Stimulated activated CD4-positive, alpha-beta T cell treated with anti-CD3 and anti-CD28 coated beads, Interleukin-4, amount 100 ng/mL, for 24 hours (primary cell): ENCODE measurements around the gene YTHDF1.
"Not testable (repeated sequence)": the region's sequence is repeated elsewhere in the genome, so short reads cannot be mapped to it uniquely, and the experiment has no call there.

Experiments used
- DNase-seq: peaks from one replicate; pipeline ENCODE4 v3.0.0-alpha.2; 2020

YTHDF1 gene

GRCh38 chr20:63216041-63216848, at the start of gene YTHDF1:
YTHDF1 (minus strand) TSS chr20:63216131; CDS start chr20:63215892, 239 bp downstream.
- DNase-seq = peak; percentile 95

GRCh38 chr20:63264519-63264918, 48.6 kb upstream of the YTHDF1 start:
- DNase-seq = no peak

GRCh38 chr20:63264000-63264399, 48.1 kb upstream of the YTHDF1 start:
- no peak for DNase-seq

- DNase-seq = no peak
Observed at GRCh38 chr20:63262836-63263235, 46.9 kb upstream of the YTHDF1 start.

DNA sequence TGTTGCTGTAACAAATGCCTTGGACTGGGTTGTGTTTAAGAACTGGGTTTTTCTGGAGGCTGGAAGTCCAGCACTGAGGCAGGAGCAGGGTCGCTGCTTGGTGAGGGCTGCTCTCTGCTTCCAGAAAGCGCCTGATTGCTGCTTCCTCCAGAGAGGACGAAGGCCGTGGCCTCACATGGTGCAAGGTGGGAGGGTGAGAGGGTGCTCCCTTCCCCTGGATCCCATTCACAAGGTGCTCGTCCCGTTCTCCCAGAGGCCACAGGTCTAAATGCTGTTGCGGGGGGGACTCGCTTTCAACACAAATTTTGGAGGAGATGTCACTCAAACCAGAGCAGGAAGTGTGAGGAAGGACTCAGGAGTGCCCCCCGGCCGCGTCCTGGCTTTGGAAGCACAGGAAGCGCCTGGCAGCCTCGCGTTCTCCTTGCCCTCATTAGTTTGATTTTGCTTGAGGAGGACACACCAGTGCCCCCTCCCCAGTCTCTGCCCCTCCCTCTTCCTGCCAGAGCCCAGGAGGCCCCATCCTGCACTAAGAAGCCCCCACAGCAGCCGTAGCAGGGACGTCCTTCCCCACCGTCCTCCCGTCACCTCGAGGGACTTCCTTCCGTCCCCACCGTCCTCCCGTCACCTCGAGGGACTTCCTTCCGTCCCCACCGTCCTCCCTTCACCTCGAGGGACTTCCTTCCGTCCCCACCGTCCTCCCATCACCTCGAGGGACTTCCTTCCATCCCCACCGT, 46.0 kb upstream of the YTHDF1 start:
- no peak for DNase-seq

DNA sequence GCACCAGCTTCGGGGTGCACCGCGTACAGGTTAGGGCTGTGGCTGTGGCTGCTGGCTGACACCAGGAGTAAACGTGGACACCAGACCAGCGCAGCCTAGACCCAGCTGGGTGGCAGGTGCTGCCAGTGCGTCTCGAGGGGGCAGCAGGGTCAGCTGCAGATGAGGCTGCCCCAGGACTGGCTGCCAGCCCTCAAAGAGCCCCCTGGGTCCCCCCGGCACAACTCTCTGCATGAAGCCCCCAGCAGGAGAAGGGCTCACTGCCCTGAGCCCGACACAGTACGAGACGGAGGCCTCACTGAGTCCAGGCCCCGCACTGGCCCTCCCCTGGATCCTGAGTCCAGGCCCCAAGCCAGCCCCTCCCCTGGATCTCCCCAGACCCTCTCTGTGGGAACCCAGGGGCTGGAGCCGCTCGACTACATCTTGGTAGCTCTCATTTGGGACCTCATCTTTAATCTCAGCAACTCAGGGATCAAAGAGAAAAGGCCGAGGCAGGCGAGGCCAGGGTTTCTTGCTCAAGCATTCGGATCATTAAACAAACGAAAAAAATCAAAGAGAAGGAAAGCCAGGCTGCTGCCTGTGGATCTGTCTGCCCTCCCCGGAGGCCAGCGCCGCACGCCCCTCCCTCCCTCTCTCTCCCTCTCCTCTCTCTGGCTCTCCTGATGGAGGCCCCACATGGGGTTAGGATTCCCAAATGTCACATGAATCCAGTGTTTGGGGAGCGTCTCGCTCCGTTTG, 45.3 kb upstream of the YTHDF1 start:
- no peak for DNase-seq

DNA sequence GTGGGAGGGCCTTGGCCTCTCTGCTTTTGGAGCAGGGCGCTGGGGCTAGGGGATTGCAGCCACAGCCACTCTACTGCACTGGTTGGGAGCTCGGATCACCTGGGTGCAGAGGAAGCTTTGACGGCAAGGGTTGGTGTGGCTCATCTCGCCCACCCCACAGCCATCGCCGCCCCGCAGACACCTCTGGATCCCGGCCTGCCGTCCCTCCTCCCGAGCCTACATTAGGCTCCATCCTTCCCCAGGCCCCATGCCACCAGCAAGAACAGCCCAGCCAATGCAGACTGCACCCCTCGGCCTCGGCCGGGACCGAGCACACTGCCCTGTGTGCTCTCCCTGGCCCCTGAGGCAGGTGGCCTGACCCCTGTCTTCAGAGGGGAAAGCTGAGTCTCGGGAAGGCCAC, 44.6 kb upstream of the YTHDF1 start:
- no peak for DNase-seq

- no peak for DNase-seq
Observed at GRCh38 chr20:63259734-63260460, 44.0 kb upstream of the YTHDF1 start.

GRCh38 chr20:63258781-63259180, 42.9 kb upstream of the YTHDF1 start:
- no peak for DNase-seq

DNA sequence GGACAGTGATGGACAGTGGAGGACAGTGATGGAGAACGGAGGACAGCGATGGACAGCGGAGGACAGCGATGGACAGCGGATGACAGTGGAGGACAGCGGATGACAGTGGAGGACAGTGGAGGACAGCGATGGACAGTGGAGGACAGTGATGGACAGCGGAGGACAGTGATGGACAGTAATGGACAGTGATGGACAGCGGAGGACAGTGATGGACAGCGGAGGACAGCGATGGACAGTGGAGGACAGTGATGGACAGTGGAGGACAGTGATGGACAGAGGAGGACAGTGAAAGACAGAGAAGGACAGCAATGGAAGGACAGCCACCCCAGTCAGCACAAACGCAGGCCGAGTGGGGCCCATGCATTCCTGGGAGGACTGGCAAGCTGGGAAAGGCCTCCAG, 41.7 kb upstream of the YTHDF1 start:
- no peak for DNase-seq

DNA sequence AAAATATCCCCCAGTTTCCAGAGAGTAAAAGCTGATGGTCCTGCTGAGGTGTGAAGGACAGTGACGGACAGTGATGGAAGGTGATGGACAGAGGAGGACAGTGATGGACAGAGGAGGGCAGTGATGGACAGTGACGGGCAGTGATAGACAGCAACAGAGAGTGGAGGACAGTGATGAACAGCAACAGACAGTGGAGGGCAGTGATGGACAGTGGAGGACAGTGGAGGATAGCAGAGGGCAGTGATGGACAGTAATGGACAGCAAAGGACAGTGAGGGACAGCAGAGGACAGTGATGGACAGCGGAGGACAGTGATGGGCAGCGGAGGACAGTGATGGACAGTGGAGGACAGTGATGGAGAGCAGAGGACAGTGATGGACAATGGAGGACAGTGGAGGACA, 41.0 kb upstream of the YTHDF1 start:
- DNase-seq = no peak

DNA sequence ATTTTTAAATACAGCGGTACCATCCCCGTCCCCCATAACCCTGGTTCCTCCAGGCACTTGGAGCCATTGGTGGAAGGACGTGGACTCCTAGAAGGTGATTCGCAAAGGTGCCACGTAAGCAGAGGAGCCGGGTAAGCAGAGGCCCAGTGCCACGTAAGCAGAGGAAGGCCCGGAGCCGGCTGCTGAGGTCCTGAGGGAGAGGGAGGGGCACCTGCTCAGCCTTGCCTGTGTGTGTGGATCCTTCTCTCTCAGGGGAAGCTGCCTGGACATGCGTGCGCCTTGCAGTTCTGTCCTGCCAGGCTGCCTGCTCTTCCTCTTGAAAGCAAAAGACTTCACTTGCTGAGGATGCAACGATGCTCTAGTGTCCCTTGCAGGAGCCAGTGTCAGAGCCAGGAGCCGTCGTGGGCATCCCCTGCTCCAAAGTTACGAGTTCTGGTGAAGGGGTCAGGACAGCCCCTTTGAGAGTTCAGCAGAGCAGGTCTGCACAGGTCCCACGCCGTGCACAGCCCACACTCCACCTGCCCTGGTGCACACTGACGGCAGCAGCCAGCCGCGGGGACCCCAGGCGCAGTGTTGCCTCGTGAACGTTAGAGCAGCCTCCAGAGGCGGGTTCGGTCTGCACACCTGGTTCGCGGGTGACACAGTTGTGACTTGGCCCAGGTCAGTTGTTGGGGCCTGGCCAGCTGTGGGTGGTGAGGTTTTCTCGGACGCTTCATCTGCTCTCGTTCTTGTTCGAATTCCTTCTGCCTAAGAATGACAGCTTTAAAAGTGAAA, 40.2 kb upstream of the YTHDF1 start:
- no peak for DNase-seq

DNA sequence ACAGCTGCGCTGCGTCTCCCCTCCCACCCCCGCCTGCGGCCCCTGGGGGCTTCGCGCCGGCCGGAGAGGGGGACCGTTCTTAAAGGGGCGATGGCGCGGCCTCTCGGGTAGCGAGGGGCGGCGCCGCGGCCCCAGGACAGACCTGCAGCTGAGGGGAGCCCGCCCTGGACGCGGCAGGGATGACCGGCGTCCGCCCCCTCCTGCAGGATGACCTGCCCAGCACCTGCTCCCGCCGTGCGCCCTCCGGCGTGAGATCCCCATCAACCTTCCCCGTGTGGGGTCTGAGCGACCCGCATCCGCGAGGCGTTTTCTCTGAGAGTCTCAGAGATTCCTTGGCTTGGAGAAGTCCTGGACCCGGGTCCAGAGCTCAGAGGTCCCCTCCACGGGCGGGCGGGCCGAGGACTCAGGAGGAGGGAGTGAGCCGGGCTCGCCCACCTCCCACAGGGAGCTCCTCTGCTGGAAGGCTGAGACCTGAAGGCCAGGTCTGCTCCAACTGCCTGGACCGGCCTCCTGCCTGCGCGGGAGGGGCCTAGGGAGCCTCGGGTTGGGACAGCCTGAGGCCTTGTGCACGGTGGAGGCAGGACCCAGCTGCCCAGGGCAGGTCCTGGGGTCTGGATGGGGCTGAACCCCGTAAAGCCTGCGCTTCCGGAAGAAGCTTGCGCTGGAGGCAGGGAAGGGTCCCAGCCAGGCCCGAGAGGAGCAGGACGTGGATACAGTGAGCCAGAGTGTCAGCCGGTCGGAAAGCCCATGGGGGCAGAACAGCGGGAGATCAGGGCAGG, 38.9 kb upstream of the YTHDF1 start:
- no peak for DNase-seq

DNA sequence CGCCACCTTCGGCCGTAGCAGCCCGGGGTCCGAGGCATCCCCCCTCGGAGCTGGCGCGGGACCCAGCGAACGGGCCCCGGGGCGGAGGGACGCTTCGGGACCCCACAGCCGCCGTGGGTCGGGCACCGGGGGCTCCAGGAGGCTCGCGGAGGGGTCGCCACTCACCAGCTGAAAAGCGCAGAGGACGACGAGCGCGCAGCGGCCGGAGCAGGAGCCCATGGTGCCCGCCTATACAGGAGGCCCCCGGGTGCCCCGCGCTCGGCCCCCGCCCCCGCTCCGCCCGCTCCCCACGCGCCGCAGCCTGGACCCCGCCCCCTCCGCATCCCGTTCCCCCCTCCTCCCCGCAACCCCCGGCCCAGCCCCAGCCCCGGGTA, 38.3 kb upstream of the YTHDF1 start, which contains the start of gene NKAIN4:
TSS of gene NKAIN4 (minus strand) at position 232 of the 374 bp plus-strand sequence. CDS start at position 219, 13 bp downstream.
- no peak for DNase-seq

DNA sequence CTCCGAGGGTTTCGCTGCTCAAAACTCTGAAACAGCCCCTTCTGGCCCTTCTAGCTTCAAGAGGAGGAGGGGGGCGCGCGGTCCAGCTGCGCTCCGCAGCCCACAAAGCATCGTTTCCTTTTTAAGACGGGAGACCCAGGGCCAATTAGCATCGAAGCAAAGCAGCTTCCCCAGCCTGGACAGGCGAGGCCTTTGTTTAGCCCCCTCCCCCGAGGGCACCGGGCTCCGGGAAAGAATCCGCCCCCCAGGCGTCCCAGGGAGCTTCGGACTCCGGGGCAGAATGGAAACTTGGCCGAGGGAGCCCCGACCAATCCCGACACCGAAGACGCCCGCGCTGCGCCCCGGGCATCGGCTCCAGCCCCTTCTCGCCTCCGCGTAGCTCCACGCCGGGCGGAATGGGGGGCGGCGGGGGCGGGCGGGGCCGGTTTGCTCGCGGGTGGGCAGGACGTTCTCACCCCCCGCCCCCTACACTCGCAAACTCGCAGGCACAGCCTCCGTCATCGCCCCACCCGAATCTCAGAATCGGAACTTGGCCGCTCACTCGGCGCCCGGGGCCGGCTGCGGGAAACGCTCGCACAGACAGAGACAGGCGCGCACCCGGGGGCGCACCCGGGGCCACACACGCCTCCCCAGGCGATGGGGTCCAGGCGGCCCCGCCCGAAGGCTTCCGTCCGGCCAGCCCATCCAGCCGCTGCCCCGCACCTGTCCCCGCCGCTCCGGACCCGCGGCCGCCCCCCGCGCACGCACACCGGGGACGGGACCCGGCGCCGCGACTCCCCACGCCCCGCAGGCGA, 37.7 kb upstream of the YTHDF1 start:
- no peak for DNase-seq

- DNase-seq = no peak
Observed at GRCh38 chr20:63253065-63253437, 37.1 kb upstream of the YTHDF1 start.

GRCh38 chr20:63252284-63252711, 36.4 kb upstream of the YTHDF1 start:
- no peak for DNase-seq

GRCh38 chr20:63251350-63251749, 35.4 kb upstream of the YTHDF1 start:
- not testable (repeated sequence) for DNase-seq

DNA sequence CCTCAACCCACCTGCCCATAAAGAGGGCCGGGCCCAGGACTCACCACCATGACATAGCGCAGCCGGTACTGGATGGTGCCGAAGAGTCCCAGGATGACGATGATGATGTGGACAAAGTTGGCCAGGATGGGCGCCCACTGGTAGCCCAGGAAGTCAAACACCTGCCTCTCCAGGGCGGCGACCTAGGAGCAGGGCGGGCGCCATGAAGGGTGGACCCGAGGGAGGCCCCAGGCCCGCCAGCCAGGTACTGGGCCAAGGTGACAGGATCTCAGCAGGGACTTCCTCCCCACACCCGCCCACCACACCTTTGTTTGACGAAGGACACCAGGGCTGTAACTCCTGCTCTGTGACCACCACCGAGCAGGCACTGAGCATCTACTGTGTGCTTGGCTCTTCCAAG, 34.0 kb upstream of the YTHDF1 start:
- no peak for DNase-seq

- no peak for DNase-seq
Observed at GRCh38 chr20:63248835-63249591, 33.1 kb upstream of the YTHDF1 start.
